PFSK-1 (cell line): Measurements from ENCODE around the gene USP4.

Experiments used
- FOXP2 ChIP-seq: optimal IDR thresholded peaks from 2 replicates; pipeline ENCODE3; 2011; ENCODE audit warnings: borderline replicate concordance, control low read depth, inconsistent platforms; ENCODE audit not compliant: insufficient read depth; ENCODE audit errors: extremely low read length, extremely low read depth
- POLR2AphosphoS5 ChIP-seq: IDR thresholded peaks from 2 replicates; pipeline ENCODE4 v1.6.1; 2012; ENCODE audit warnings: low read depth, mild to moderate bottlenecking, control low read depth, low read length, moderate library complexity
- REST ChIP-seq, 2 experiments: IDR thresholded peaks; 2 replicates each; pipeline versions ENCODE4 v1.6.1 to v1.8.0; 2011 to 2012; ENCODE audit warnings: low read depth in 2 of 2, low read length in 2 of 2, control low read depth in 1 of 2, inconsistent platforms in 1 of 2, mild to moderate bottlenecking in 1 of 2, moderate library complexity in 1 of 2; ENCODE audit not compliant: insufficient read depth in 1 of 2
- SIN3A ChIP-seq: IDR thresholded peaks from 2 replicates; pipeline ENCODE4 v1.6.1; 2012; ENCODE audit warnings: mild to moderate bottlenecking, low read length, moderate library complexity, borderline replicate concordance; ENCODE audit not compliant: insufficient read depth
- TAF1 ChIP-seq: IDR thresholded peaks from 2 replicates; pipeline ENCODE4 v1.6.1; 2012; ENCODE audit warnings: low read length, control low read depth, borderline replicate concordance; ENCODE audit not compliant: insufficient read depth

USP4 gene

DNA sequence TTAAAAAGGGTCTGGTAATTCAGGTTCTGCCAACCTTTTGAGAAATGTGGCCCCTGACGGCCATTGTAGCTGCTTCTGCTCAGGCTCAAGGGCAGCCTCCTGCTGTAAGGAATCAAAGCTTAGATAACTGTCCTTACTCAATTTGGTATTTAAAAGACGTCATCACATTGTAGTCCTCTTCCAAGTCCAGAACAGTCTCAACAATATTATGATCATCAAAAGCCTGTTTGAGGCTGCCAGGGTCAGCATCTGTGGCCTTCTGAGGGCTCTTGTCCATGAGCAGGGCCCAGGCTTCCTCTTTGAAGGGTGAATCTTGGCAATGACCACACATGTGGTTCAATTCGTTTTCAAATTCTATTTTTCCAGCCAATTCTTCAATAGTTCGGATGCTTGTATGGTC, 68.8 kb downstream of the USP4 start:
- TF ChIP-seq TAF1 (no peak), SIN3A (no peak), FOXP2 (no peak), POLR2AphosphoS5 (no peak), REST (IDR thresholded peaks at IDR 0.05; ENCODE audit: insufficient read depth in 1 of 2, low read depth in 2 of 2, low read length in 2 of 2) (no peak)

- TF ChIP-seq POLR2AphosphoS5 (no peak), SIN3A (no peak), REST (IDR thresholded peaks at IDR 0.05; ENCODE audit: insufficient read depth in 1 of 2, low read depth in 2 of 2, low read length in 2 of 2) (no peak), FOXP2 (no peak), TAF1 (no peak)
Measured at GRCh38 chr3:49270156-49270500, 69.7 kb downstream of the USP4 start.

- TF ChIP-seq REST (IDR thresholded peaks at IDR 0.05; ENCODE audit: insufficient read depth in 1 of 2, low read depth in 2 of 2, low read length in 2 of 2) (no peak), TAF1 (no peak), FOXP2 (no peak)
Measured at GRCh38 chr3:49269443-49270155, 70.3 kb downstream of the USP4 start.

DNA sequence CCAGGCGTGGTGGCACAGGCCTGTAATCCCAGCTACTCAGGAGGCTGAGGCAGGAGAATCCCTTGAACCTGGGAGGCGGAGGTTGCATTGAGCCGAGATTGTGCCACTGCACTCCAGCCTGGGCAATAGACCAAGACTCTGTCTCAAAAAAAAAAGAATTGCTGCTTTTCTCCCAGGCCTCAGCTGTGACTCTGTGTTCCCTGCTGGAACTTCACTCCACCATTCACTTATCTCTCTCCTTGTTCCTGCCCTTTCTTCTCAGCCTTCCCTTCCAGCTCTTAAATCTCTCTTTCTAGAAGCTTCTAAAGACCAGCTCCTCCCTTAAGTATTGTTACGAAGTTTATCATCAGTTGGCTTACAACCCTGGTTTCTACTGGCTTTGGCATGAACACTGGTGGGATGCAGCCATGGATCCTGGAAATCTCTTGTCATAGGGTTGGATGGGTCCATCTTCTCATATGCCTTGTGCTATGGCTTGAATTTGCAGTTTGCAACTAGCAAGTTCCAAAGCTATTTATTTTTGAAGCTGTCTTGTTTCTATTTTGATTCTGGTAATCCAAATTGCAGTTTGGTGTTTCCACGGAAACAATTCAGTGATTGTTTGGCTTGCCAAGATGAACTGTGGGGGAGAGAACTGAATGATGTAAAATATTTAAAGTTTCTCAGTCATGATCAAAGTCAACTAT, 73.3 kb downstream of the USP4 start:
- no peak for TF ChIP-seq REST (IDR thresholded peaks at IDR 0.05; ENCODE audit: insufficient read depth in 1 of 2, low read depth in 2 of 2, low read length in 2 of 2)
- TF ChIP-seq FOXP2 = no peak
- no peak for TF ChIP-seq POLR2AphosphoS5
- no peak for TF ChIP-seq SIN3A
- TF ChIP-seq TAF1 = no peak
